HEK293T (cell line): ENCODE results near the gene PCDHB14.
"Not testable (repeated sequence)": the region's sequence is repeated elsewhere in the genome, so short reads cannot be mapped to it uniquely, and the experiment has no call there.

Experiments
- CTCF ChIA-PET: fragments of 350-600 bp; formaldehyde crosslinking; extraction: SDS; loops from one replicate; lab custom pipeline; 2021; ENCODE audit warnings: antibody characterized with exemption, inconsistent platforms; lab: Yijun Ruan, JAX
- POLR2A ChIA-PET: fragments of 350-600 bp; formaldehyde crosslinking; extraction: SDS; loops from one replicate; lab custom pipeline; 2020; ENCODE audit warnings: antibody characterized with exemption, inconsistent platforms; lab: Yijun Ruan, JAX
- DNase-seq: peaks from one replicate; pipeline ENCODE4 v3.0.0; 2012; ENCODE audit warnings: mixed read lengths; ENCODE audit errors: extremely low spot score
- ARNT ChIP-seq: fragments of 450-650 bp; IDR thresholded peaks from 2 replicates; pipeline ENCODE4 v1.6.1; 2017; ENCODE audit warnings: mild to moderate bottlenecking
- BHLHE40 ChIP-seq: fragments of 450-650 bp; IDR thresholded peaks from 2 replicates; pipeline ENCODE4 v1.6.1; 2016; ENCODE audit warnings: mild to moderate bottlenecking, moderate library complexity, borderline replicate concordance
- CTBP1 ChIP-seq: fragments of 450-650 bp; IDR thresholded peaks from 2 replicates; pipeline ENCODE4 v1.6.1; 2016; ENCODE audit warnings: borderline replicate concordance
- ELF4 ChIP-seq: fragments of 450-650 bp; IDR thresholded peaks from 2 replicates; pipeline ENCODE4 v1.6.1; 2017; ENCODE audit warnings: antibody characterized with exemption
- FOXA1 ChIP-seq: fragments of 450-650 bp; IDR thresholded peaks from 2 replicates; pipeline ENCODE4 v1.6.1; 2016; ENCODE audit warnings: mild to moderate bottlenecking
- FOXK2 ChIP-seq: fragments of 450-650 bp; IDR thresholded peaks from 2 replicates; pipeline ENCODE4 v1.6.1; 2016; ENCODE audit warnings: mild to moderate bottlenecking
- FOXM1 ChIP-seq: fragments of 450-650 bp; IDR thresholded peaks from 2 replicates; pipeline ENCODE4 v1.6.1; 2017; ENCODE audit warnings: mild to moderate bottlenecking, borderline replicate concordance
- HDGF ChIP-seq: fragments of 450-650 bp; IDR thresholded peaks from 2 replicates; pipeline ENCODE4 v1.6.1; 2017; ENCODE audit warnings: antibody characterized with exemption, borderline replicate concordance
- L3MBTL2 ChIP-seq: fragments of 450-650 bp; conservative IDR thresholded peaks from 2 replicates; pipeline ENCODE4 v1.6.1; 2016; ENCODE audit warnings: mild to moderate bottlenecking
- LEF1 ChIP-seq: fragments of 450-650 bp; IDR thresholded peaks from 2 replicates; pipeline ENCODE4 v1.6.1; 2017; ENCODE audit warnings: mild to moderate bottlenecking, borderline replicate concordance
- NFRKB ChIP-seq: fragments of 450-650 bp; IDR thresholded peaks from 2 replicates; pipeline ENCODE4 v1.6.1; 2016; ENCODE audit warnings: mild to moderate bottlenecking, moderate library complexity
- PKNOX1 ChIP-seq: fragments of 450-650 bp; IDR thresholded peaks from 2 replicates; pipeline ENCODE4 v1.6.1; 2016
- SP1 ChIP-seq: fragments of 450-650 bp; IDR thresholded peaks from 2 replicates; pipeline ENCODE4 v1.6.1; 2017
- SUZ12 ChIP-seq: fragments of 450-650 bp; IDR thresholded peaks from 2 replicates; pipeline ENCODE4 v1.6.1; 2016; ENCODE audit warnings: mild to moderate bottlenecking
- TARDBP ChIP-seq: fragments of 450-650 bp; IDR thresholded peaks from 2 replicates; pipeline ENCODE4 v1.6.1; 2016
- ZNF384 ChIP-seq: fragments of 450-650 bp; IDR thresholded peaks from 2 replicates; pipeline ENCODE4 v1.6.1; 2016

PCDHB14 gene

GRCh38 chr5:141223112-141223783 is at the start of gene PCDHB14:
Gene PCDHB14 (plus strand): TSS chr5:141223343. CDS start chr5:141223506, 163 bp downstream.
- DNase-seq = peak; percentile 46
- ChIA-PET POLR2A (interaction anchor here (0.8 kb wide), 1 partner anchor 341 kb away, joined by 3 read pairs; no protein-coding TSS in a partner anchor), CTCF (interaction anchor here (0.6 to 2.6 kb wide), 18 partner anchors 11 to 440 kb away, joined by 3 to 23 read pairs (median 4); partner anchors contain the start of genes PCDHB10, PCDHB11, PCDHB15 and PCDHGA11)

GRCh38 chr5:141174291-141175104 is 48.6 kb upstream of the PCDHB14 start:
- DNase-seq, CTCF ChIA-PET, POLR2A ChIA-PET: not testable (repeated sequence)

More at GRCh38 chr5:141223112-141223783, at the start of gene PCDHB14:
- no peak for TF ChIP-seq SUZ12
- TF ChIP-seq FOXK2 = no peak
- TF ChIP-seq L3MBTL2 = no peak
- no peak for TF ChIP-seq TARDBP
- TF ChIP-seq NFRKB = no peak
- TF ChIP-seq CTBP1 = no peak
- TF ChIP-seq FOXM1 = no peak
- no peak for TF ChIP-seq ZNF384
- TF ChIP-seq SP1 = no peak
- TF ChIP-seq HDGF = no peak
- TF ChIP-seq PKNOX1 = no peak
- no peak for TF ChIP-seq LEF1
- TF ChIP-seq FOXA1 = no peak
- no peak for TF ChIP-seq ARNT

GRCh38 chr5:141175933-141176332 is 47.2 kb upstream of the PCDHB14 start:
- DNase-seq = no peak
- TF ChIP-seq ZNF384 (no peak), BHLHE40 (no peak), SUZ12 (no peak), FOXM1 (no peak), HDGF (no peak), PKNOX1 (no peak), L3MBTL2 (no peak), FOXA1 (no peak), CTBP1 (no peak), FOXK2 (no peak)
- ChIA-PET CTCF (no interaction called here), POLR2A (no interaction called here)

GRCh38 chr5:141177577-141178191 is 45.5 kb upstream of the PCDHB14 start, which contains the start of gene PCDHB8:
Gene PCDHB8 (plus strand): TSS chr5:141177790. CDS start chr5:141178035, 245 bp downstream.
- DNase-seq = peak; percentile 13
- POLR2A ChIA-PET = not testable (repeated sequence)
- CTCF ChIA-PET = interaction anchor here (1.6 kb wide), 1 partner anchor 347 kb away, joined by 4 read pairs; no protein-coding TSS in a partner anchor

GRCh38 chr5:141179371-141179770 is 43.8 kb upstream of the PCDHB14 start:
- DNase-seq, CTCF ChIA-PET, POLR2A ChIA-PET: not testable (repeated sequence)

GRCh38 chr5:141179876-141180275 is 43.3 kb upstream of the PCDHB14 start:
- DNase-seq, POLR2A ChIA-PET, CTCF ChIA-PET: not testable (repeated sequence)

GRCh38 chr5:141180313-141180712 is 42.8 kb upstream of the PCDHB14 start:
- no peak for TF ChIP-seq L3MBTL2
- TF ChIP-seq PKNOX1 = no peak
- TF ChIP-seq BHLHE40 = no peak
- TF ChIP-seq ELF4 = no peak
- TF ChIP-seq SUZ12 = no peak
- no peak for TF ChIP-seq ZNF384
- no peak for TF ChIP-seq SP1
- ChIA-PET POLR2A (no interaction called here), CTCF (interaction anchor here (0.6 kb wide), 1 partner anchor 236 kb away, joined by 3 read pairs; no protein-coding TSS in a partner anchor)
- DNase-seq = no peak
